ENCODE results near the gene FXYD3.
A peak's percentile ranks its signal among the peaks of the same experiment; 100 is the strongest.
"Not testable (repeated sequence)": the region's sequence is repeated elsewhere in the genome, so short reads cannot be mapped to it uniquely, and the experiment has no call there.

FXYD3 gene

DNA sequence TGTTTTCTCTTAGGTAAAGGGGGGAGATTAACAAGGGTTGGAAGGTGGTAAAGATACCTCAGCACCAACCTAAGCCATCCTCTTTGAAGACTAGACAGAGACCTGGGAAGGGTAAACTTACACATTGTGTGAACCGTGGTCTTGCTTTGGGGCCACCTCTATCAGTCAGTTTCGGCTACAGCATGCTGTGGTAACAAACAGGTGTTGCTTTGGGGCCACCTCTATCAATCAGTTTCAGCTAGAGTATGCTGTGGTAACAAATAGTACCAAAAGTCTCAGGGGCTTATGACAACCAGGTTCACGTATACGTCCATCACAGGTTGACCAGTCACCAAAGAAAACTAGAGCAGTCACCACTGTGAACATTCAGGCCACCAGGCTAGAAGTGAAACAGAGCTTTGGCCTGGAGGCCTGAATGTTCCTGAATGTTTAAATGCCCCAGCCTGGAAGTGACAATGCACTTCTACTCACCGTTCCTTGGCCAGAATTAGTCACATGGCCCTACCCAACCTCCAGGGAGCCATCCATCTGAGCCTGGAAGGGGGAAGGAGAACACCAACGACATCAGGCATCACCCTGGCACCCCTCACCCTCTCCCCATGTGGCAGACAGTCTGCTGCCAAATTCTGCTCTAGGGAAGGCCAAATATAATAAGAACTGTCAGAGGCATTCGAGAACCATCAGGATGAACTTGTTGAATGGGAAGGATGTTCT is 31.3 kb downstream of the FXYD3 start:
- Histone ChIP-seq H3K27me3 (ENCODE audit: low read depth, low read length) (peaks cover 21% of the 10 kb centered on the region), H4K20me1 (ENCODE audit: insufficient read depth, low read length) (no peaks in the 10 kb centered on the region), H3K36me3 (replicated peaks; ENCODE audit: low read depth, low read length) (no peaks in the 10 kb centered on the region), H3K4me2 (ENCODE audit: low read length) (no peak overlapping the region), H3K9ac (ENCODE audit: low read length) (no peak overlapping the region), H3K9me3 (ENCODE audit: insufficient read depth, low read length) (no peaks in the 10 kb centered on the region), H3K4me3 (ENCODE audit: low read length) (no peak overlapping the region), H3K4me1 (ENCODE audit: low read length) (peaks cover 10% of the 10 kb centered on the region), H3K27ac (ENCODE audit: low read length) (no peak overlapping the region), H3K79me2 (ENCODE audit: low read length) (no peaks in the 10 kb centered on the region), H2AFZ (ENCODE audit: low read depth, low read length) (no peak overlapping the region)
- no peak for TF ChIP-seq EZH2phosphoT487 (IDR thresholded peaks at IDR 0.05; ENCODE audit: low read depth)
- TF ChIP-seq, protein P1, sequence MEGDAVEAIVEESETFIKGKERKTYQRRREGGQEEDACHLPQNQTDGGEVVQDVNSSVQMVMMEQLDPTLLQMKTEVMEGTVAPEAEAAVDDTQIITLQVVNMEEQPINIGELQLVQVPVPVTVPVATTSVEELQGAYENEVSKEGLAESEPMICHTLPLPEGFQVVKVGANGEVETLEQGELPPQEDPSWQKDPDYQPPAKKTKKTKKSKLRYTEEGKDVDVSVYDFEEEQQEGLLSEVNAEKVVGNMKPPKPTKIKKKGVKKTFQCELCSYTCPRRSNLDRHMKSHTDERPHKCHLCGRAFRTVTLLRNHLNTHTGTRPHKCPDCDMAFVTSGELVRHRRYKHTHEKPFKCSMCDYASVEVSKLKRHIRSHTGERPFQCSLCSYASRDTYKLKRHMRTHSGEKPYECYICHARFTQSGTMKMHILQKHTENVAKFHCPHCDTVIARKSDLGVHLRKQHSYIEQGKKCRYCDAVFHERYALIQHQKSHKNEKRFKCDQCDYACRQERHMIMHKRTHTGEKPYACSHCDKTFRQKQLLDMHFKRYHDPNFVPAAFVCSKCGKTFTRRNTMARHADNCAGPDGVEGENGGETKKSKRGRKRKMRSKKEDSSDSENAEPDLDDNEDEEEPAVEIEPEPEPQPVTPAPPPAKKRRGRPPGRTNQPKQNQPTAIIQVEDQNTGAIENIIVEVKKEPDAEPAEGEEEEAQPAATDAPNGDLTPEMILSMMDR (IDR thresholded peaks at IDR 0.05; ENCODE audit: low read depth, low read length), result no peak

DNA sequence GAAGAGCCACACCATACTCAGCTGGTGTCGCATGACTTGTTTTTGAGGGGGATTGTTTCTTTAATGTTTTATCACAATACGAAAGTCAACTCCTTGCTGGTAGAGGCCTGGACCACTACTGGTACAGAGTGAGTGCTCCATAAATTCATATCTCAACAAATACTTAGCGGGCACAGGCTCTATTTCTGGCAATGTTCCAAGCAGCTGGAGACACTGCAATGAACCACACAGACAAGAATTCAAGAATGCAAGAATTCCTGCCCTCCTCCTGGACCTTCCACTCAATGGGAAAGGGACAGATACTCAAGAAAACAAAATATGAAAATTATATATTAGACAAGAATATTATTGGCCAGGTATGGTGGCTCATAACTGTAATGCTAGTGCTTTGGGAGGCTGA is 33.8 kb downstream of the FXYD3 start:
- H3K36me3 ChIP-seq (replicated peaks; ENCODE audit: low read depth, low read length), result no peaks in the 10 kb centered on the region

DNA sequence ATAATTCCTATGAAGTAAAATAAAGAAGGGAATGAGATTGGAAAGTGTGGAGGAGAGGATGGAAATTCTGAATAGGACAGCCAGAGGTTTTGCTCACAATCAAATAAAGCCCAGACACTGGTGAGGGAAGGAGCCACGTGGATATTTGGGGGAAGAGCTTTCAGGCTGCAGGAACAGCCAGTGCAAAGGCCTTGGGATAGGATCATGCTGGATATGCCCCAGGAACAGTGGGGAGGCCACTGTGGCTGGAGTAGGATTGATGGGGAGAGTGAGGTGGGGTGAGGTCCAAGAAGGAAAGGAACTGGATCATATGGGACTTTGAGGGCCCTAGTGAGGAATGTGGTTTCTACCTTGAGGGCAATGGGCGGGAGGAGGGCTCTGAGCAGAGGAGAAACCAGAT is 34.8 kb downstream of the FXYD3 start:
- Histone ChIP-seq H4K20me1 (ENCODE audit: insufficient read depth, low read length) (no peaks in the 10 kb centered on the region), H3K9ac (ENCODE audit: low read length) (no peak overlapping the region), H3K4me2 (ENCODE audit: low read length) (no peak overlapping the region), H3K79me2 (ENCODE audit: low read length) (peaks cover 2% of the 10 kb centered on the region; the same call in 1 of the 2 replicates), H3K9me3 (ENCODE audit: insufficient read depth, low read length) (no peaks in the 10 kb centered on the region), H3K36me3 (replicated peaks; ENCODE audit: low read depth, low read length) (no peaks in the 10 kb centered on the region), H3K4me1 (ENCODE audit: low read length) (peaks cover 5% of the 10 kb centered on the region; the same call in 1 of the 2 replicates), H3K27ac (ENCODE audit: low read length) (no peak overlapping the region), H3K4me3 (ENCODE audit: low read length) (no peak overlapping the region), H3K27me3 (ENCODE audit: low read depth, low read length) (peaks cover 12% of the 10 kb centered on the region), H2AFZ (ENCODE audit: low read depth, low read length) (no peak overlapping the region)
- TF ChIP-seq, protein P1 (IDR thresholded peaks at IDR 0.05; ENCODE audit: low read depth, low read length), result no peak
- no peak for TF ChIP-seq EZH2phosphoT487 (IDR thresholded peaks at IDR 0.05; ENCODE audit: low read depth)

More for the DNA sequence above, 33.8 kb downstream of the FXYD3 start:
- Histone ChIP-seq H3K9ac (ENCODE audit: low read length) (no peak overlapping the region), H3K4me1 (ENCODE audit: low read length) (0 out of 2 replicates have a peak, but pooled peaks cover 4% of the 10 kb centered on the region), H3K9me3 (ENCODE audit: insufficient read depth, low read length) (no peaks in the 10 kb centered on the region), H3K4me3 (ENCODE audit: low read length) (no peak overlapping the region), H2AFZ (ENCODE audit: low read depth, low read length) (no peak overlapping the region), H4K20me1 (ENCODE audit: insufficient read depth, low read length) (no peaks in the 10 kb centered on the region), H3K4me2 (ENCODE audit: low read length) (no peak overlapping the region), H3K79me2 (ENCODE audit: low read length) (no peaks in the 10 kb centered on the region), H3K27ac (ENCODE audit: low read length) (no peak overlapping the region), H3K27me3 (ENCODE audit: low read depth, low read length) (peaks cover 18% of the 10 kb centered on the region)
- no peak for TF ChIP-seq EZH2phosphoT487 (IDR thresholded peaks at IDR 0.05; ENCODE audit: low read depth)
- TF ChIP-seq, protein P1 (IDR thresholded peaks at IDR 0.05; ENCODE audit: low read depth, low read length), result no peak

DNA sequence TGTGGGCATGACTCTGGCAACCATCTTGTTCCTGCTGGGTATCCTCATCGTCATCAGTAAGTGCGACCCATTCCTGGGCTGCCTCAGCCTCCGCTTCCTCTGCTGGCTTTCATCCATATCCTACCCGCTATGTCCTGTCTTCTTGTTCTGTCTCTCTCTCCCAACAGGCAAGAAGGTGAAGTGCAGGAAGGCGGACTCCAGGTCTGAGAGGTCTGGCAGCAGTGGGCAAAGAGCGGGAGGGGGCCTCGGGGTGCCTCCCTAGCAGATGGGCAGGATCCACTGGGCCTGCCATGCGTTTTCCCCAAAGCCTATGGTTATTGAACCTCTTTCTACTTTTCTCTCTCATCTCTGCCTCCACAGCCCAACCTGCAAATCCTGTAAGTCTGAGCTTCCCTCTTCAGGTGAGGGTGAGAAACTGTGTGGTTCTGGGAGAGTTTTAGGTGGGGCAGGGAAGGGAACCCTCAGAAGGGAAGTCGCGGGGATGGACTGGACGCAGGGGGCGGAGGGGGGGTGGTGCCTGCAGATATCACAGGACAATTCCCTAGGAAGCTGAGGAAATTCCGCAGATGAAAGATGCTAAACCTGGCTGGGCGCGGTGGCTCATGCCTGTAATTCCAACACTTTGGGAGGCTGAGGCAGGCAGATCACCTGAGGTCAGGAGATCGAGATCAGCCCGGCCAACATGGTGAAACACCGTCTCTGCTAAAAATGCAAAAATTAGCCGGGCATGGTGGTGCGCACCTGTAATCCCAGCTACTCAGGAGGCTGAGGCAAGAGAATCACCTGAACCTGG is 35.8 kb downstream of the FXYD3 start:
- Histone ChIP-seq H3K4me3 (ENCODE audit: low read length) (no peak overlapping the region), H3K36me3 (replicated peaks; ENCODE audit: low read depth, low read length) (peaks cover 6% of the 10 kb centered on the region), H3K4me2 (ENCODE audit: low read length) (no peak overlapping the region), H3K27me3 (ENCODE audit: low read depth, low read length) (peaks cover 12% of the 10 kb centered on the region), H3K27ac (ENCODE audit: low read length) (no peak overlapping the region), H4K20me1 (ENCODE audit: insufficient read depth, low read length) (no peaks in the 10 kb centered on the region), H3K9me3 (ENCODE audit: insufficient read depth, low read length) (no peaks in the 10 kb centered on the region), H2AFZ (ENCODE audit: low read depth, low read length) (no peak overlapping the region), H3K79me2 (ENCODE audit: low read length) (peaks cover 9% of the 10 kb centered on the region), H3K4me1 (ENCODE audit: low read length) (peaks cover 13% of the 10 kb centered on the region), H3K9ac (ENCODE audit: low read length) (no peak overlapping the region)
- TF ChIP-seq, protein P1 (IDR thresholded peaks at IDR 0.05; ENCODE audit: low read depth, low read length), result no peak
- TF ChIP-seq EZH2phosphoT487 (IDR thresholded peaks at IDR 0.05; ENCODE audit: low read depth), result no peak

DNA sequence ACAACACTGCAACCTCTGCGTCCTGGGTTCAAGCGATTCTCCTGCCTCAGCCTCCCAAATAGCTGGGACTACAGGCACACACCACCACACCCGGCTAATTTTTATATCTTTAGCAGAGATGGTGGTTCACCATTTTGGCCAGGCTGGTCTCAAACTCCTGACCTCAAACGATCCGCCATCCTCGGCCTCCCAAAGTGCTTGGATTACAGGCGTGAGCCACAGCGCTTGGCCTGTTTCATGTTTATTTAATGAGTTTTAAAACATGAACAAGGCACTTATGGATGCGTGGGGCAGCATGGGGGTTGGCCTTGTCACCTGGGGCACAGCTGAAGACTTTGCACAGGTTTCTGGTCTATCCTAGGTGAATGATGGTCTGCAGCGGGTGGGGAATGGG is 37.5 kb downstream of the FXYD3 start:
- H2AFZ ChIP-seq (ENCODE audit: low read depth, low read length), result not testable (repeated sequence)
- peaks cover 13% of the 10 kb centered on the region for H3K4me1 ChIP-seq (ENCODE audit: low read length)
- peak overlapping the region; percentile 94 for H3K4me2 ChIP-seq (ENCODE audit: low read length)

More for the DNA sequence above, 37.5 kb downstream of the FXYD3 start:
- H4K20me1 ChIP-seq (ENCODE audit: insufficient read depth, low read length); H3K79me2 ChIP-seq (ENCODE audit: low read length); H3K27ac ChIP-seq (ENCODE audit: low read length); H3K9ac ChIP-seq (ENCODE audit: low read length); H3K9me3 ChIP-seq (ENCODE audit: insufficient read depth, low read length): not testable (repeated sequence)
- Histone ChIP-seq H3K4me3 (ENCODE audit: low read length) (peak overlapping the region; percentile 81), H3K27me3 (ENCODE audit: low read depth, low read length) (peaks cover 12% of the 10 kb centered on the region), H3K36me3 (replicated peaks; ENCODE audit: low read depth, low read length) (peaks cover 16% of the 10 kb centered on the region)

Measured in OCI-LY3 (cell line).